Neural crest cell (in vitro differentiated cells): ENCODE data around the gene NMNAT3. TPM values are rescaled to one million over a fixed set of nuclear protein-coding genes. Genes with fewer than 3 reads are reported as not detected.

Source experiments
- DNase-seq: peaks from one replicate; pipeline ENCODE4 v3.0.0; 2021; ENCODE audit warnings: low read depth, mixed read lengths, low spot score
- H3K27ac Mint-ChIP-seq: one replicate; pipeline ENCODE4 v1.8.0; 2021; ENCODE audit warnings: mild to moderate bottlenecking, mixed read lengths; ENCODE audit not compliant: unreplicated experiment
- H3K27me3 Mint-ChIP-seq: 2 replicates; pipeline ENCODE4 v1.8.0; 2021; ENCODE audit warnings: low read depth, mild to moderate bottlenecking, mixed read lengths
- H3K36me3 Mint-ChIP-seq: 2 replicates; pipeline ENCODE4 v1.8.0; 2021; ENCODE audit warnings: low read depth, mild to moderate bottlenecking, mixed read lengths
- H3K4me1 Mint-ChIP-seq: 2 replicates; pipeline ENCODE4 v1.8.0; 2021; ENCODE audit warnings: mixed read lengths
- H3K4me3 Mint-ChIP-seq: one replicate; pipeline ENCODE4 v1.8.0; 2021; ENCODE audit warnings: mild to moderate bottlenecking, mixed read lengths
- H3K9me3 Mint-ChIP-seq: 2 replicates; pipeline ENCODE4 v1.8.0; 2021; ENCODE audit warnings: mixed read lengths
- total RNA-seq: library from RNA; stranded (reverse); gene quantifications from 2 replicates; pipeline ENCODE4 v1.2.1, GENCODE V29; 2021
- TF ChIP-seq, protein P1 (sequence below): fragments of 200-600 bp; sonication (generic); conservative IDR thresholded peaks from 2 replicates; pipeline ENCODE4 v1.5.0; 2021; ENCODE audit warnings: antibody characterized with exemption, mild to moderate bottlenecking

NMNAT3 gene
- total RNA-seq, 1 donor from 2014 or later = 2.5 TPM

- no peaks in the 10 kb centered on the region for H3K36me3 Mint-ChIP-seq
- H3K9me3 Mint-ChIP-seq = no peaks in the 10 kb centered on the region
- no peak overlapping the region for H3K4me3 Mint-ChIP-seq
- H3K27me3 Mint-ChIP-seq = peaks cover 38% of the 10 kb centered on the region
- DNase-seq = no peak
- TF ChIP-seq, protein P1, sequence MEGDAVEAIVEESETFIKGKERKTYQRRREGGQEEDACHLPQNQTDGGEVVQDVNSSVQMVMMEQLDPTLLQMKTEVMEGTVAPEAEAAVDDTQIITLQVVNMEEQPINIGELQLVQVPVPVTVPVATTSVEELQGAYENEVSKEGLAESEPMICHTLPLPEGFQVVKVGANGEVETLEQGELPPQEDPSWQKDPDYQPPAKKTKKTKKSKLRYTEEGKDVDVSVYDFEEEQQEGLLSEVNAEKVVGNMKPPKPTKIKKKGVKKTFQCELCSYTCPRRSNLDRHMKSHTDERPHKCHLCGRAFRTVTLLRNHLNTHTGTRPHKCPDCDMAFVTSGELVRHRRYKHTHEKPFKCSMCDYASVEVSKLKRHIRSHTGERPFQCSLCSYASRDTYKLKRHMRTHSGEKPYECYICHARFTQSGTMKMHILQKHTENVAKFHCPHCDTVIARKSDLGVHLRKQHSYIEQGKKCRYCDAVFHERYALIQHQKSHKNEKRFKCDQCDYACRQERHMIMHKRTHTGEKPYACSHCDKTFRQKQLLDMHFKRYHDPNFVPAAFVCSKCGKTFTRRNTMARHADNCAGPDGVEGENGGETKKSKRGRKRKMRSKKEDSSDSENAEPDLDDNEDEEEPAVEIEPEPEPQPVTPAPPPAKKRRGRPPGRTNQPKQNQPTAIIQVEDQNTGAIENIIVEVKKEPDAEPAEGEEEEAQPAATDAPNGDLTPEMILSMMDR = no peak
- peaks cover 14% of the 10 kb centered on the region for H3K4me1 Mint-ChIP-seq
- no peak overlapping the region for H3K27ac Mint-ChIP-seq
Measured at GRCh38 chr3:139555249-139555648, 122.5 kb downstream of the NMNAT3 start.

- no peak overlapping the region for H3K27ac Mint-ChIP-seq
- H3K4me1 Mint-ChIP-seq = peaks cover 8% of the 10 kb centered on the region
- TF ChIP-seq, protein P1 = no peak
- no peak overlapping the region for H3K4me3 Mint-ChIP-seq
- peaks cover 3% of the 10 kb centered on the region for H3K36me3 Mint-ChIP-seq
- H3K9me3 Mint-ChIP-seq = no peaks in the 10 kb centered on the region
- peaks cover 44% of the 10 kb centered on the region for H3K27me3 Mint-ChIP-seq
- DNase-seq = no peak
Measured at GRCh38 chr3:139554628-139555027, 123.1 kb downstream of the NMNAT3 start.

GRCh38 chr3:139552632-139553365 lies 125.0 kb downstream of the NMNAT3 start:
- H3K4me3 Mint-ChIP-seq = no peak overlapping the region
- H3K27ac Mint-ChIP-seq = no peak overlapping the region
- no peak for DNase-seq
- no peaks in the 10 kb centered on the region for H3K4me1 Mint-ChIP-seq
- no peaks in the 10 kb centered on the region for H3K9me3 Mint-ChIP-seq
- peaks cover 53% of the 10 kb centered on the region for H3K27me3 Mint-ChIP-seq
- peaks cover 3% of the 10 kb centered on the region for H3K36me3 Mint-ChIP-seq
- TF ChIP-seq, protein P1 = no peak

DNA sequence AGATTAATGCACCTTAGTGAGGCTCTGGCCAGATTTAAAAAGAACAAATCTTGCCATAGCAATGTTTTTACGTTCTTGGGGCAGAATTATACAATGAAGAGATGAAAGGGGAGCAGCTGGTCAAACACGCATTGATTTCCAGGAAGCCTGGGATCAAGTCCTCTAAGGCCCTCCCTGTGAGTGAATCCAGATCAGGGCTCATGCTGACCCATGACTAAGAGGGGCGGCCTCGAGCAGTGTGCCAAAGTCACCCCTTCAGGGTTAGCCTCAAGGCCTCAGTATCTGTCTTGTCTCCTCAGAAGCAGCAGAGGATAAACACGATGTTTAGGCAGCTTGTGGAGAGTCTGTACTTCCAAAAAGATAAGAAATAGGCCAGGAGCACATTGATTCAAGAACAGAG lies 129.0 kb downstream of the NMNAT3 start:
- no peak for DNase-seq
- no peak overlapping the region for H3K27ac Mint-ChIP-seq
- TF ChIP-seq, protein P1 = no peak

GRCh38 chr3:139547666-139548065 lies 130.1 kb downstream of the NMNAT3 start:
- DNase-seq = no peak
- H3K4me3 Mint-ChIP-seq = no peak overlapping the region
- peaks cover 5% of the 10 kb centered on the region for H3K36me3 Mint-ChIP-seq
- peaks cover 7% of the 10 kb centered on the region for H3K4me1 Mint-ChIP-seq
- no peak overlapping the region for H3K27ac Mint-ChIP-seq
- no peaks in the 10 kb centered on the region for H3K9me3 Mint-ChIP-seq
- peaks cover 43% of the 10 kb centered on the region for H3K27me3 Mint-ChIP-seq
- TF ChIP-seq, protein P1 = no peak

More for the DNA sequence above, 129.0 kb downstream of the NMNAT3 start:
- Mint-ChIP-seq H3K9me3 (no peaks in the 10 kb centered on the region), H3K27me3 (peaks cover 38% of the 10 kb centered on the region), H3K4me3 (no peak overlapping the region), H3K4me1 (peaks cover 2% of the 10 kb centered on the region), H3K36me3 (peaks cover 5% of the 10 kb centered on the region)
